ENCODE results near the gene C12orf75. TPM values are rescaled to one million over a fixed set of nuclear protein-coding genes. Genes with fewer than 3 reads are reported as not detected.

The C12orf75 gene
- total RNA-seq, 1 donor from 2014 or later = 169 TPM

DNA sequence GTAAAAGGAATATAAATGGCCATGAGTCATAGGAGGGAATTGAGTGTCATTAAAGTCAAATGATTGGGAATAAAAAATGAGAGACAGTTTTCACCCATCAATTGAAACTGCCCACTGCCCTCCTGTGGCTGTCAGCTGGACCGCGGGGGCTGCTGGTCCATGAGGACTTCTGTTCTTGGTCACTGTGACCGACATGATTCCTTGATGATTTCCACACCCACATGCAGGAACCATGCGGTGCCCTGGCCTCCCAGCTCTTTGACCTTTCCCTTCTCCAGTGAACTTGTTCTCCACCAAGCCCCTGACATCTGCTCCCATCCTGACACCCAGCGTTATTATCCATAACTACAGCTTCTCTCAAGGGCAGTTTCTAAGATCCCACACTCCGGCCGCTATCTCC lies 48.4 kb downstream of the C12orf75 start:
- no peak overlapping the region for H3K27ac Mint-ChIP-seq (ENCODE audit: unreplicated experiment)
- no peaks in the 10 kb centered on the region for H3K4me1 Mint-ChIP-seq (ENCODE audit: unreplicated experiment)
- H3K27me3 Mint-ChIP-seq (ENCODE audit: unreplicated experiment) = no peaks in the 10 kb centered on the region
- no peaks in the 10 kb centered on the region for H3K9me3 Mint-ChIP-seq (ENCODE audit: unreplicated experiment)
- H3K36me3 Mint-ChIP-seq (ENCODE audit: unreplicated experiment) = peaks cover 4% of the 10 kb centered on the region
- peak; percentile 63 for TF ChIP-seq CTCF (IDR thresholded peaks at IDR 0.05)
- no peak overlapping the region for H3K4me3 Mint-ChIP-seq (ENCODE audit: unreplicated experiment)
- DNase-seq (ENCODE audit: extremely low spot score, unreplicated experiment) = no peak

DNA sequence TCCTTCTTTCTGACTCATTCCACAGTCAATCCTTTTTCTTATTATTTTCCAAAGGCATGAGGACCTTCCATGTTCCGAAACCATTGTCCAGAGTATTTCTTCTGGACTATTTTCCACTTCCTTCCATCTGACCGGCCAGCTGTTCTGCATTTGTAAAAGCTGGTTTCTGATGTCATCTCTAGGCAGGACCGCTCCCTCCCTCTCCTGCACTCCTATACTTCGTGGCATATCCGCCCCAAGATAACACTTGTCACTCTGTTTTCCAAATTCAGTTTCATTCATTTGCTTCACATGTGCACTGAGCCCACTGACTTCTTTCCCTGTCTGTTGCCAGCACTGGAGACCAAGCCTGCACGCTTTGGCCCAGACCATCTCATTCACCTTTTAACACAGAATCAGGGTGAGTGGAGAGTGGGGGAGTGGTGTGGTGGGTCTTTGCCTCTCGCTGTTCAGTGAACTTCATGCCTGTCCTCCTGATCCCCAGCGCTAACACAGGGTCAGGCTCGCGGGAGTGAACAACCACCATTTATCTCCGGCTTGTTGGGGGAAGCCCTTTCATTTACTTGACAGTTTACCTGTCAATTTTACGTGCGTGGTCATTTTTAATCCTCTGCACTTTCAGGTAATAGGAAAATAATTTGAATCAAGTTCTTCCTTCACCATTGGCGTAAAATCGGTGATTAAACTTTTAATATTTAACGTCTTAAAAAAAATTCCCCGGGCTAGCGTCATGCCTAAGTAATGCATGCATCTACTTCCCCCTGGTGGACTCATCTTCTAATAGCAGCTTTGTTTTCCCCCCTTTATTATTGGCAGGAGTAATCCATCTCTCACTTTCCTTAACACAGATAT lies 52.5 kb downstream of the C12orf75 start:
- Mint-ChIP-seq H3K4me1 (ENCODE audit: unreplicated experiment) (no peaks in the 10 kb centered on the region), H3K36me3 (ENCODE audit: unreplicated experiment) (no peaks in the 10 kb centered on the region), H3K27ac (ENCODE audit: unreplicated experiment) (no peak overlapping the region), H3K27me3 (ENCODE audit: unreplicated experiment) (no peaks in the 10 kb centered on the region), H3K4me3 (ENCODE audit: unreplicated experiment) (no peak overlapping the region), H3K9me3 (ENCODE audit: unreplicated experiment) (no peaks in the 10 kb centered on the region)
- DNase-seq (ENCODE audit: extremely low spot score, unreplicated experiment) = no peak
- peak; percentile 85 for TF ChIP-seq CTCF (IDR thresholded peaks at IDR 0.05)

DNA sequence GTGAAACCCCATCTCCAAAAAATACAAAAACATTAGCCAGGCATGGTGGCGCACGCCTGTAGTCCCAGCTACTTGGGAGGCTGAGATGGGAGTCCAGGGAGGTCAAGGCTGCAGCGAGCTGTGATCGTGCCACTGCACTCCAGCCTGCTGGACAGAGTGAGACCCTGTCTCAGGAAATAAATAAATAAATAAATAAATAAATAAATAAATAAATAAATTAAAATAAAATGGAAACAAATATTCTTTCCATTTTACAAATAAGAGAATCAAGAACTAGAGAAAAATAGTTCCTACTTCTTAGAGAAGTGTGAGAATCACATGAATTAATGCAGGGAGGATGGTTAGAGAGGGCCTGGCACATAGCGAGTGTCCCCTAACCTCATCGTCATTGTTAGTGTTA lies 53.7 kb downstream of the C12orf75 start:
- H3K9me3 Mint-ChIP-seq (ENCODE audit: unreplicated experiment) = no peaks in the 10 kb centered on the region
- no peaks in the 10 kb centered on the region for H3K27me3 Mint-ChIP-seq (ENCODE audit: unreplicated experiment)
- no peaks in the 10 kb centered on the region for H3K4me1 Mint-ChIP-seq (ENCODE audit: unreplicated experiment)
- H3K27ac Mint-ChIP-seq (ENCODE audit: unreplicated experiment) = no peak overlapping the region
- H3K36me3 Mint-ChIP-seq (ENCODE audit: unreplicated experiment) = no peaks in the 10 kb centered on the region
- TF ChIP-seq CTCF (IDR thresholded peaks at IDR 0.05) = no peak
- no peak for DNase-seq (ENCODE audit: extremely low spot score, unreplicated experiment)
- H3K4me3 Mint-ChIP-seq (ENCODE audit: unreplicated experiment) = no peak overlapping the region

DNA sequence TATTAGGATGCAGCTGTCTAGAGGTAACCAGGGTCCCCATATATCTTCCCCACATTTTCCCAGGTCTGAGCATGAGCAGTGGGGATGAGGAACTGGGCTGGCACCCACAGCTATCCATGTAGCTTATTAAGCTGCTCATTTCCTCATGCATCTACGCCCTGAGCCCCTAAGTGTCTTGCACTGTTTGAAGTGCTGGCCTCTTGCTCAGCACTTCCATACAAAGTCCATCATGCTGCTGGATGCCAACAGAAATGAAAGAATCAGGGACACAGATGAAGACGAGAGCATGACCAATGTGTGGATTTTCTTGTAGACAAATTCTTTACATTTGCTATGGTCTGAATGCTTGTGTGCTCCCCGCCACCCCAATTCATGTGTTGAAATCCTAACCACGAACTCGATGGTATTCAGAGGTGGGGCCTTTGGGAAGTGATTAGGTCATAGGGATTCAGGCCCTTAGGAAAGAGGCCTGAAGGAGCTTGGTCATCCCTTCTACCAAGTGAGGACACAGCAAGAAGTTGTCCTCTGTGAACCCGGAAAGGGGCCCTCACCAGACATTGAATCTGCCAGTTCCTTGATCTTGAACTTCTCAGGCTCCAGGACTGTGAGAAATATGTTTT lies 54.5 kb downstream of the C12orf75 start:
- Mint-ChIP-seq H3K4me1 (ENCODE audit: unreplicated experiment) (no peaks in the 10 kb centered on the region), H3K36me3 (ENCODE audit: unreplicated experiment) (peaks cover 2% of the 10 kb centered on the region), H3K4me3 (ENCODE audit: unreplicated experiment) (no peak overlapping the region), H3K27ac (ENCODE audit: unreplicated experiment) (no peak overlapping the region), H3K9me3 (ENCODE audit: unreplicated experiment) (no peaks in the 10 kb centered on the region), H3K27me3 (ENCODE audit: unreplicated experiment) (no peaks in the 10 kb centered on the region)
- DNase-seq (ENCODE audit: extremely low spot score, unreplicated experiment) = no peak
- no peak for TF ChIP-seq CTCF (IDR thresholded peaks at IDR 0.05)

DNA sequence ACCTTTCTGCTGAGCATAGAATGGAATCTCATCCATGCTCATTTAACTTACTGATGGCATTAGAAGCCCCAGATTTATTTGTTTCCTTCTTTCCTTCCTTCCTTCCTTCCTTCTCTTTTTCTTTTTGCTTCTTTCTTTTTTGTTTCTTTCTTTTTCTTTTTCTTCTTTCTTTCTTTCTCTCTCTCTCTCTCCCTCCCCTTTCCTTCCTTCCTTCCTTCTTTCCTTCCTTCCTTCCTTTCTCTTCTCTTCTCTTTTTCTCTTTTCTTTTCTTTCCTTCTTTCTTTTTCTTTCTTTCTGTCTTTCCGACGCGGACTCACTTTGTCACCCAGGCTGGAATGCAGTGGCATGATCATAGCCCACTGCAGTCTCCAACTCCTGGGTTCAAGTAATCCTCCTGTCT lies 55.9 kb downstream of the C12orf75 start:
- Mint-ChIP-seq H3K4me1 (ENCODE audit: unreplicated experiment) (no peaks in the 10 kb centered on the region), H3K27ac (ENCODE audit: unreplicated experiment) (no peak overlapping the region)
- no peak for DNase-seq (ENCODE audit: extremely low spot score, unreplicated experiment)

More for the DNA sequence above, 55.9 kb downstream of the C12orf75 start:
- no peaks in the 10 kb centered on the region for H3K27me3 Mint-ChIP-seq (ENCODE audit: unreplicated experiment)
- H3K36me3 Mint-ChIP-seq (ENCODE audit: unreplicated experiment) = peaks cover 4% of the 10 kb centered on the region
- H3K9me3 Mint-ChIP-seq (ENCODE audit: unreplicated experiment) = no peaks in the 10 kb centered on the region
- no peak for TF ChIP-seq CTCF (IDR thresholded peaks at IDR 0.05)
- no peak overlapping the region for H3K4me3 Mint-ChIP-seq (ENCODE audit: unreplicated experiment)

Data from osteocyte (in vitro differentiated cells).